ENCODE data around the gene RENBP. TPM values are rescaled to one million over a fixed set of nuclear protein-coding genes. Genes with fewer than 3 reads are reported as not detected.

RENBP gene
- total and polyA plus RNA-seq, 9 of the 15 experiments (the other 6 are each of a cell fraction or from before 2014, with no cell fraction given): 0.07 to 14.8 (median 10.6) TPM; not detected in 1

DNA sequence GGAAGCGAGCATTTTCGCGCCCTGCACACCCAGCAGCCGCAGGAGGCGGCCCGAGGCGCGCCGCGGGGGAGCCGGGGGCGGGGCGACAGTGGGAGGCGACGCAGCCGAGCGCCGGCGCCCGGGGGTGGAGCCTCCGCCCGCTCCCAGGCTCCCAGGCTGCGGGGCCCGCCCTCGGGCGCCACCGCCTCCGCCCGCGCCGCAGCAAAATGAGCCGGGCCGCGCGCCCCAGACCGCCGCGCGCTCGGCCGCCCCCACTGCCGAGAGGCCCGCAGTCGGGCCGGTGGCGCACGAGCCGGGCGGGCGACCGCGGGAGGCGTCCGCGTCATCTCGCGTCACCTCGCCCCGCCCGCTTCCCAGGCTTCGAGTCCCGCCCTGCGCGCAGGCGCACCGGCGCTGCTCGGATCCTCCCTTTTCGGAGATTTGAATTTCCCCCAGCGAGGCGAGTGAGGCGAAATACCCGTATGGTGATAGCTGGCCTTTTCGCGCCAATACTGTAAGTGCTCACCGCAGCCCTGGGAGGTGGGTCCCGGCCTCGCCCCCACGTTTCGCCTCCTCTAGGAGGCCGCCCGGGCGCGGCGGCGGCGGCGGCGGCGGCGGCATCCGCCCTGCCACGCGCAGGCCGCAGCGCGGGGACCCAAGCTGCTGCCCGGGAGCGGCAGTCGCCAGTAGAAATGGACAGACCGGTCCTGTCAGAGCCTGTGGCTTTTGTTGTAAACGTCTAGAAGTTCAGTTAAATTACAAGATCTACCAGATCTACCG, 28.1 kb upstream of the RENBP start, which contains the start of gene TMEM187 (continued):
- no peak for TF ChIP-seq KLF13 (tag; IDR thresholded peaks at IDR 0.05; ENCODE audit: borderline replicate concordance, low read depth)
- TF ChIP-seq MYC (IDR thresholded peaks at IDR 0.05; ENCODE audit: low read depth, low read length): no peak
- no peak for TF ChIP-seq MYC (CRISPR knock-in tag; IDR thresholded peaks at IDR 0.05; ENCODE audit: borderline replicate concordance, low read depth)
- TF ChIP-seq ERF (CRISPR knock-in tag; IDR thresholded peaks at IDR 0.05): no peak
- TF ChIP-seq, protein P1, sequence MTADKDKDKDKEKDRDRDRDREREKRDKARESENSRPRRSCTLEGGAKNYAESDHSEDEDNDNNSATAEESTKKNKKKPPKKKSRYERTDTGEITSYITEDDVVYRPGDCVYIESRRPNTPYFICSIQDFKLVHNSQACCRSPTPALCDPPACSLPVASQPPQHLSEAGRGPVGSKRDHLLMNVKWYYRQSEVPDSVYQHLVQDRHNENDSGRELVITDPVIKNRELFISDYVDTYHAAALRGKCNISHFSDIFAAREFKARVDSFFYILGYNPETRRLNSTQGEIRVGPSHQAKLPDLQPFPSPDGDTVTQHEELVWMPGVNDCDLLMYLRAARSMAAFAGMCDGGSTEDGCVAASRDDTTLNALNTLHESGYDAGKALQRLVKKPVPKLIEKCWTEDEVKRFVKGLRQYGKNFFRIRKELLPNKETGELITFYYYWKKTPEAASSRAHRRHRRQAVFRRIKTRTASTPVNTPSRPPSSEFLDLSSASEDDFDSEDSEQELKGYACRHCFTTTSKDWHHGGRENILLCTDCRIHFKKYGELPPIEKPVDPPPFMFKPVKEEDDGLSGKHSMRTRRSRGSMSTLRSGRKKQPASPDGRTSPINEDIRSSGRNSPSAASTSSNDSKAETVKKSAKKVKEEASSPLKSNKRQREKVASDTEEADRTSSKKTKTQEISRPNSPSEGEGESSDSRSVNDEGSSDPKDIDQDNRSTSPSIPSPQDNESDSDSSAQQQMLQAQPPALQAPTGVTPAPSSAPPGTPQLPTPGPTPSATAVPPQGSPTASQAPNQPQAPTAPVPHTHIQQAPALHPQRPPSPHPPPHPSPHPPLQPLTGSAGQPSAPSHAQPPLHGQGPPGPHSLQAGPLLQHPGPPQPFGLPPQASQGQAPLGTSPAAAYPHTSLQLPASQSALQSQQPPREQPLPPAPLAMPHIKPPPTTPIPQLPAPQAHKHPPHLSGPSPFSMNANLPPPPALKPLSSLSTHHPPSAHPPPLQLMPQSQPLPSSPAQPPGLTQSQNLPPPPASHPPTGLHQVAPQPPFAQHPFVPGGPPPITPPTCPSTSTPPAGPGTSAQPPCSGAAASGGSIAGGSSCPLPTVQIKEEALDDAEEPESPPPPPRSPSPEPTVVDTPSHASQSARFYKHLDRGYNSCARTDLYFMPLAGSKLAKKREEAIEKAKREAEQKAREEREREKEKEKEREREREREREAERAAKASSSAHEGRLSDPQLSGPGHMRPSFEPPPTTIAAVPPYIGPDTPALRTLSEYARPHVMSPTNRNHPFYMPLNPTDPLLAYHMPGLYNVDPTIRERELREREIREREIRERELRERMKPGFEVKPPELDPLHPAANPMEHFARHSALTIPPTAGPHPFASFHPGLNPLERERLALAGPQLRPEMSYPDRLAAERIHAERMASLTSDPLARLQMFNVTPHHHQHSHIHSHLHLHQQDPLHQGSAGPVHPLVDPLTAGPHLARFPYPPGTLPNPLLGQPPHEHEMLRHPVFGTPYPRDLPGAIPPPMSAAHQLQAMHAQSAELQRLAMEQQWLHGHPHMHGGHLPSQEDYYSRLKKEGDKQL (CRISPR knock-in tag; IDR thresholded peaks at IDR 0.05; ENCODE audit: borderline replicate concordance): no peak
- TF ChIP-seq, protein P2, sequence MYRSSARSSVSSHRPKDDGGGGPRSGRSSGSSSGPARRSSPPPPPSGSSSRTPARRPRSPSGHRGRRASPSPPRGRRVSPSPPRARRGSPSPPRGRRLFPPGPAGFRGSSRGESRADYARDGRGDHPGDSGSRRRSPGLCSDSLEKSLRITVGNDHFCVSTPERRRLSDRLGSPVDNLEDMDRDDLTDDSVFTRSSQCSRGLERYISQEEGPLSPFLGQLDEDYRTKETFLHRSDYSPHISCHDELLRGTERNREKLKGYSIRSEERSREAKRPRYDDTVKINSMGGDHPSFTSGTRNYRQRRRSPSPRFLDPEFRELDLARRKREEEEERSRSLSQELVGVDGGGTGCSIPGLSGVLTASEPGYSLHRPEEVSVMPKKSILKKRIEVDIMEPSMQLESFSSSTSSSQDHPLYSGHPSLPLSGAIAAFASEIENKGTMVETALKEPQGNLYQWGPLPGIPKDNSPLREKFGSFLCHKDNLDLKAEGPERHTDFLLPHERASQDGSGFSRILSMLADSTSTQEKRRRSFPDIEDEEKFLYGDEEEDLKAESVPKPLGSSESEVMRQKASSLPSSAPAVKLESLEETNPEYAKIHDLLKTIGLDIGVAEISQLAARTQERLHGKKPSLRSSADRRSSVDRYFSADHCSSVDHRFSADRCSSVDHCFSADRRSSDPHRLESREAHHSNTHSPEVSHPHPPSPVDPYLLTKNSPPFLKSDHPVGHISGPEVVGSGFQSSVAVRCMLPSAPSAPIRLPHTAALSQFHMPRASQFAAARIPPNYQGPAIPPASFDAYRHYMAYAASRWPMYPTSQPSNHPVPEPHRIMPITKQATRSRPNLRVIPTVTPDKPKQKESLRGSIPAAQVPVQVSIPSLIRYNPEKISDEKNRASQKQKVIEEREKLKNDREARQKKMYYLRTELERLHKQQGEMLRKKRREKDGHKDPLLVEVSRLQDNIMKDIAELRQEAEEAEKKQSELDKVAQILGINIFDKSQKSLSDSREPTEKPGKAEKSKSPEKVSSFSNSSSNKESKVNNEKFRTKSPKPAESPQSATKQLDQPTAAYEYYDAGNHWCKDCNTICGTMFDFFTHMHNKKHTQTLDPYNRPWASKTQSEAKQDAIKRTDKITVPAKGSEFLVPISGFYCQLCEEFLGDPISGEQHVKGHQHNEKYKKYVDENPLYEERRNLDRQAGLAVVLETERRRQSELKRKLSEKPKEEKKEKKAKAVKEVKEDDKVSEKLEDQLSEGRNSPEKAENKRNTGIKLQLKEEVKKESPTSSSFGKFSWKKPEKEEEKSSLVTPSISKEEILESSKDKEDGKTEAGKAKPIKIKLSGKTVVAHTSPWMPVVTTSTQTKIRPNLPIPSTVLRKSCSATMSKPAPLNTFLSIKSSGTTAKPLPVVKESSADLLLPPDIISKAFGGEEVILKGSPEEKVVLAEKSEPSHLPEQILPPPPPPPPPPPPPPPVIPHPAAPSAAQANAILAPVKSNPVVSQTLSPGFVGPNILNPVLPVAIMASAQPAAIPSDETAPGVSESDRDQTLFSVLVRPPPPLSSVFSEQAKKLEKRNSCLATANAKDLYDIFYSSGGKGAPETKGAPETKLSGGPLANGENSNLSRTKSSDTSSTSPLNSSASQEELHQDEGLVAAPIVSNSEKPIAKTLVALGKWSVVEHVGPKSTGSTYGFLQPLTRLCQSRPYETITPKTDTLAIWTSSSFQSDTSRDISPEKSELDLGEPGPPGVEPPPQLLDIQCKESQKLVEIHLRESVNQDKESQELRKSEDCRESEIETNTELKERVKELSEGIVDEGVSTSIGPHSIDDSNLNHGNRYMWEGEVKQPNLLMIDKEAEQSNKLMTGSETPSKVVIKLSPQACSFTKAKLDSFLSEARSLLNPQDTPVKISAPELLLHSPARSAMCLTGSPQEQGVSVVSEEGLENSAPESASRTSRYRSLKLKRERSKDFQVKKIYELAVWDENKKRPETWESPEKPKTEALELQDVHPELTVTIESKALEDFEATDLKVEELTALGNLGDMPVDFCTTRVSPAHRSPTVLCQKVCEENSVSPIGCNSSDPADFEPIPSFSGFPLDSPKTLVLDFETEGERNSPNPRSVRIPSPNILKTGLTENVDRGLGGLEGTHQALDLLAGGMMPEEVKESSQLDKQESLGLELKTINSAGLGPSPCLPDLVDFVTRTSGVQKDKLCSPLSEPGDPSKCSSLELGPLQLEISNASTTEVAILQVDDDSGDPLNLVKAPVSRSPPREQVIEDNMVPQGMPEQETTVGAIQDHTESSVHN (IDR thresholded peaks at IDR 0.05; ENCODE audit: borderline replicate concordance in 1 of 2, low read depth in 1 of 2): no peak
- no peak for TF ChIP-seq SMARCC2 (IDR thresholded peaks at IDR 0.05; ENCODE audit: low read depth)
- TF ChIP-seq MTA3 (IDR thresholded peaks at IDR 0.05; ENCODE audit: borderline replicate concordance): no peak
- no peak for TF ChIP-seq KLF6 (CRISPR knock-in tag; IDR thresholded peaks at IDR 0.05; ENCODE audit: borderline replicate concordance)
- TF ChIP-seq, protein P3, sequence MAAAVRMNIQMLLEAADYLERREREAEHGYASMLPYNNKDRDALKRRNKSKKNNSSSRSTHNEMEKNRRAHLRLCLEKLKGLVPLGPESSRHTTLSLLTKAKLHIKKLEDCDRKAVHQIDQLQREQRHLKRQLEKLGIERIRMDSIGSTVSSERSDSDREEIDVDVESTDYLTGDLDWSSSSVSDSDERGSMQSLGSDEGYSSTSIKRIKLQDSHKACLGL (CRISPR knock-in tag; IDR thresholded peaks at IDR 0.05; ENCODE audit: borderline replicate concordance, poor library complexity, severe bottlenecking): no peak
- TF ChIP-seq PRPF4 (IDR thresholded peaks at IDR 0.05; ENCODE audit: insufficient read depth, low read depth, low read length, poor library complexity, severe bottlenecking): no peak
- TF ChIP-seq E2F3 (CRISPR knock-in tag; IDR thresholded peaks at IDR 0.05): peak; percentile 85
